K562 (cell line): ENCODE measurements around the gene STRN3. TPM values are rescaled to one million over a fixed set of nuclear protein-coding genes. Genes with fewer than 3 reads are reported as not detected.

Experiments
- BCOR ChIP-seq: fragments of 450-650 bp; IDR thresholded peaks from 2 replicates; pipeline ENCODE4 v1.6.1; 2016
- CBFA2T2 ChIP-seq: fragments of 450-650 bp; conservative IDR thresholded peaks from 2 replicates; pipeline ENCODE4 v1.6.1; 2017; ENCODE audit warnings: mild to moderate bottlenecking
- CBX8 ChIP-seq: fragments of 200-600 bp; sonication (generic); IDR thresholded peaks from 2 replicates; pipeline ENCODE4 v1.6.1; 2012; ENCODE audit warnings: borderline replicate concordance, mixed run types, low read depth, mild to moderate bottlenecking, moderate library complexity, mixed read lengths, low read length, control low read depth, inconsistent platforms; ENCODE audit not compliant: poor library complexity, severe bottlenecking; ENCODE audit errors: extremely low read depth
- SMARCB1 ChIP-seq: IDR thresholded peaks from 2 replicates; pipeline ENCODE4 v1.6.1; 2011; ENCODE audit warnings: improper control_type of control experiment, low read depth; ENCODE audit not compliant: insufficient read length
- SMC3 ChIP-seq: conservative IDR thresholded peaks from 2 replicates; pipeline ENCODE4 v1.6.1; 2011; ENCODE audit warnings: low read depth, low read length, improper control_type of control experiment; ENCODE audit not compliant: insufficient read depth
- ZC3H4 ChIP-seq: sonication (generic); formaldehyde crosslinking; IDR thresholded peaks from 2 replicates; pipeline ENCODE4 v1.9.0; 2021; ENCODE audit warnings: missing genetic modification reagents, borderline replicate concordance
- ZNF253 ChIP-seq: fragments of 250-450 bp; sonication (Bioruptor Pico); conservative IDR thresholded peaks from 2 replicates; pipeline ENCODE4 v1.6.1; 2021; ENCODE audit warnings: mild to moderate bottlenecking
- ZNF764 ChIP-seq: fragments of 250-450 bp; sonication (Bioruptor Pico); IDR thresholded peaks from 2 replicates; pipeline ENCODE4 v1.4.0; 2020; ENCODE audit warnings: low read depth, mild to moderate bottlenecking, moderate library complexity
- polyA plus RNA-seq, 8 experiments: library from polyadenylated mRNA; depleted of rRNA in 4 of 8; stranded (reverse) in 5 of 8; unstranded in 3 of 8; fragments of >200 nt; fragmentation: Nextera tagmentation in 2 of 8; fragmentation: Illumina TruSeq in 1 of 8; extraction: Ambion mirVana in 2 of 8; extraction: Trizol in 1 of 8; gene quantifications; 2 replicates each; pipeline versions ENCODE4 v1.2.1 to v1.2.3, GENCODE V29; 2011 to 2014; ENCODE audit warnings: inconsistent platforms in 1 of 8, missing spikeins in 1 of 8
- total RNA-seq, 7 experiments: library from RNA; depleted of rRNA in 6 of 7; stranded (reverse); fragments of >200 nt in 6 of 7; fragmentation: Illumina TruSeq in 2 of 7; extraction: Trizol in 2 of 7; gene quantifications; 2 replicates each; pipeline versions ENCODE4 v1.2.1 to v1.2.3, GENCODE V29; 2011 to 2021; ENCODE audit warnings: low replicate concordance in 1 of 7
- TF ChIP-seq, protein P1 (sequence below): sonication (generic); formaldehyde crosslinking; IDR thresholded peaks from 2 replicates; pipeline ENCODE4 v1.8.0; 2022; ENCODE audit warnings: mild to moderate bottlenecking, missing genetic modification reagents, borderline replicate concordance
- TF ChIP-seq, protein P2 (sequence below): sonication (generic); formaldehyde crosslinking; IDR thresholded peaks from 2 replicates; pipeline ENCODE4 v1.8.0; 2022; ENCODE audit warnings: mild to moderate bottlenecking, missing genetic modification reagents
- TF ChIP-seq, protein P3 (sequence below): fragments of 450-650 bp; IDR thresholded peaks from 2 replicates; pipeline ENCODE4 v1.6.1; 2016; ENCODE audit warnings: missing biosample characterization, missing genetic modification characterization
- TF ChIP-seq, protein P4 (sequence below): fragments of 450-650 bp; formaldehyde crosslinking; IDR thresholded peaks from 2 replicates; pipeline ENCODE4 v1.4.0; 2020; ENCODE audit warnings: mild to moderate bottlenecking, moderate library complexity
- TF ChIP-seq, protein P5 (sequence below): fragments of 450-650 bp; conservative IDR thresholded peaks from 2 replicates; pipeline ENCODE4 v1.6.1; 2016; ENCODE audit warnings: missing genetic modification characterization, low read depth, mild to moderate bottlenecking, control low read depth, missing compliant biosample characterization
- TF ChIP-seq, protein P6 (sequence below): fragments of 450-650 bp; formaldehyde crosslinking; IDR thresholded peaks from 2 replicates; pipeline ENCODE4 v1.4.0; 2020; ENCODE audit warnings: mild to moderate bottlenecking, mixed read lengths
- TF ChIP-seq, protein P7 (sequence below): fragments of 250-450 bp; sonication (Bioruptor Pico); IDR thresholded peaks from 2 replicates; pipeline ENCODE4 v1.5.1; 2021; ENCODE audit warnings: mild to moderate bottlenecking

Gene STRN3
- total and polyA plus RNA-seq, 9 of the 15 experiments (the other 6 are each of a cell fraction or from before 2014, with no cell fraction given), result 5.9 to 29.1 (median 16.0) TPM

DNA sequence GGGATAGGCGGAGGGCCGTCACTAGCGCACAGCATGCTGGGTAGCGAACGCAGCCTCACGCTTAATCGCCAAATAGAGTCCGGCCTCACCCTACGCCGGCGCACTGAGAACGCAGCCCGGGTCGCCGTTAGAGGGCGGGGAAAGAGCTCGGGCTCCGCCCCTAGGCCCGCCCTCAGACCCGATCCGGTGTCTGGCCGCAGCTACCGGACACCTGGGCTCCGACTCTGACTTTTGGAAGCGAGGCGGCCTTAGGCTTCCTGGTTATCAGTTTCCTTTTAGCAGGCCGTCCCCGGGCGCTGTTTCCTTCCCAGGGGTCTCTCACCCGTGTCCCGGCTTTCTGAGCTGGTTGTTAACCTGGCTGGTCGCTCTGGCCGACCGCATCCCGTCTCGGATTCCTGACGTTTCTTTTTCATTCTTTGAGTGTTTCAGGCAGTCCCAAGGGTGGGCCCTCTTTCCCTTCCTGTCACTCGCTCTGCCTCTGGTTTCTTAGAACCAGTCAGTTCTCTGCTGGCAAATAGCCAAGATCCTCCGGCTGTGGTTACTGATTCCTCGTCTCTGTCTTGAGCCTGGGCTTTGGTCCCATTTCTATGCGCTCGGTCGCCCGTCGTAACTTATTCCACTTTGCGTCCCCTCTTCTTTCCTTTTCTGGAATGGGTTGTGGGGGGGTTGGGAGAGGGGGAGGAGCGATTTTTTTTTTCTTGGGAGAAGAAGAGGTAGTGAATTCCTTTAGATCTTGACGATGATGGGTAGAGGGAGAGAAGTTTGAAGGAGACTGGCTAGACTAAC lies 464 bp upstream of the STRN3 start (continued):
- TF ChIP-seq, protein P1, sequence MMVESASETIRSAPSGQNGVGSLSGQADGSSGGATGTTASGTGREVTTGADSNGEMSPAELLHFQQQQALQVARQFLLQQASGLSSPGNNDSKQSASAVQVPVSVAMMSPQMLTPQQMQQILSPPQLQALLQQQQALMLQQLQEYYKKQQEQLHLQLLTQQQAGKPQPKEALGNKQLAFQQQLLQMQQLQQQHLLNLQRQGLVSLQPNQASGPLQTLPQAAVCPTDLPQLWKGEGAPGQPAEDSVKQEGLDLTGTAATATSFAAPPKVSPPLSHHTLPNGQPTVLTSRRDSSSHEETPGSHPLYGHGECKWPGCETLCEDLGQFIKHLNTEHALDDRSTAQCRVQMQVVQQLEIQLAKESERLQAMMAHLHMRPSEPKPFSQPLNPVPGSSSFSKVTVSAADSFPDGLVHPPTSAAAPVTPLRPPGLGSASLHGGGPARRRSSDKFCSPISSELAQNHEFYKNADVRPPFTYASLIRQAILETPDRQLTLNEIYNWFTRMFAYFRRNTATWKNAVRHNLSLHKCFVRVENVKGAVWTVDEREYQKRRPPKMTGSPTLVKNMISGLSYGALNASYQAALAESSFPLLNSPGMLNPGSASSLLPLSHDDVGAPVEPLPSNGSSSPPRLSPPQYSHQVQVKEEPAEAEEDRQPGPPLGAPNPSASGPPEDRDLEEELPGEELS, result no peak
- TF ChIP-seq, protein P2, sequence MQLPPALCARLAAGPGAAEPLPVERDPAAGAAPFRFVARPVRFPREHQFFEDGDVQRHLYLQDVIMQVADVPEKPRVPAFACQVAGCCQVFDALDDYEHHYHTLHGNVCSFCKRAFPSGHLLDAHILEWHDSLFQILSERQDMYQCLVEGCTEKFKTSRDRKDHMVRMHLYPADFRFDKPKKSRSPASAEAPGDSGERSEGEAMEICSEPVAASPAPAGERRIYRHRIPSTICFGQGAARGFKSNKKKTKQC (CRISPR knock-in tag), result peak; percentile 51; the same call in 1 of the 2 replicates
- TF ChIP-seq, protein P3, sequence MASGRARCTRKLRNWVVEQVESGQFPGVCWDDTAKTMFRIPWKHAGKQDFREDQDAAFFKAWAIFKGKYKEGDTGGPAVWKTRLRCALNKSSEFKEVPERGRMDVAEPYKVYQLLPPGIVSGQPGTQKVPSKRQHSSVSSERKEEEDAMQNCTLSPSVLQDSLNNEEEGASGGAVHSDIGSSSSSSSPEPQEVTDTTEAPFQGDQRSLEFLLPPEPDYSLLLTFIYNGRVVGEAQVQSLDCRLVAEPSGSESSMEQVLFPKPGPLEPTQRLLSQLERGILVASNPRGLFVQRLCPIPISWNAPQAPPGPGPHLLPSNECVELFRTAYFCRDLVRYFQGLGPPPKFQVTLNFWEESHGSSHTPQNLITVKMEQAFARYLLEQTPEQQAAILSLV, result no peak
- TF ChIP-seq, protein P4, sequence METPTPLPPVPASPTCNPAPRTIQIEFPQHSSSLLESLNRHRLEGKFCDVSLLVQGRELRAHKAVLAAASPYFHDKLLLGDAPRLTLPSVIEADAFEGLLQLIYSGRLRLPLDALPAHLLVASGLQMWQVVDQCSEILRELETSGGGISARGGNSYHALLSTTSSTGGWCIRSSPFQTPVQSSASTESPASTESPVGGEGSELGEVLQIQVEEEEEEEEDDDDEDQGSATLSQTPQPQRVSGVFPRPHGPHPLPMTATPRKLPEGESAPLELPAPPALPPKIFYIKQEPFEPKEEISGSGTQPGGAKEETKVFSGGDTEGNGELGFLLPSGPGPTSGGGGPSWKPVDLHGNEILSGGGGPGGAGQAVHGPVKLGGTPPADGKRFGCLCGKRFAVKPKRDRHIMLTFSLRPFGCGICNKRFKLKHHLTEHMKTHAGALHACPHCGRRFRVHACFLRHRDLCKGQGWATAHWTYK (CRISPR knock-in tag), result peak; percentile 51; the same call in 1 of the 2 replicates
- TF ChIP-seq, protein P5, sequence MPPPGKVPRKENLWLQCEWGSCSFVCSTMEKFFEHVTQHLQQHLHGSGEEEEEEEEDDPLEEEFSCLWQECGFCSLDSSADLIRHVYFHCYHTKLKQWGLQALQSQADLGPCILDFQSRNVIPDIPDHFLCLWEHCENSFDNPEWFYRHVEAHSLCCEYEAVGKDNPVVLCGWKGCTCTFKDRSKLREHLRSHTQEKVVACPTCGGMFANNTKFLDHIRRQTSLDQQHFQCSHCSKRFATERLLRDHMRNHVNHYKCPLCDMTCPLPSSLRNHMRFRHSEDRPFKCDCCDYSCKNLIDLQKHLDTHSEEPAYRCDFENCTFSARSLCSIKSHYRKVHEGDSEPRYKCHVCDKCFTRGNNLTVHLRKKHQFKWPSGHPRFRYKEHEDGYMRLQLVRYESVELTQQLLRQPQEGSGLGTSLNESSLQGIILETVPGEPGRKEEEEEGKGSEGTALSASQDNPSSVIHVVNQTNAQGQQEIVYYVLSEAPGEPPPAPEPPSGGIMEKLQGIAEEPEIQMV (tag), result no peak
- TF ChIP-seq ZNF764 (CRISPR knock-in tag), result no peak
- no peak for TF ChIP-seq SMARCB1
- TF ChIP-seq ZC3H4 (CRISPR knock-in tag), result no peak
- TF ChIP-seq CBFA2T2, result peak; percentile 26
- TF ChIP-seq, protein P6, sequence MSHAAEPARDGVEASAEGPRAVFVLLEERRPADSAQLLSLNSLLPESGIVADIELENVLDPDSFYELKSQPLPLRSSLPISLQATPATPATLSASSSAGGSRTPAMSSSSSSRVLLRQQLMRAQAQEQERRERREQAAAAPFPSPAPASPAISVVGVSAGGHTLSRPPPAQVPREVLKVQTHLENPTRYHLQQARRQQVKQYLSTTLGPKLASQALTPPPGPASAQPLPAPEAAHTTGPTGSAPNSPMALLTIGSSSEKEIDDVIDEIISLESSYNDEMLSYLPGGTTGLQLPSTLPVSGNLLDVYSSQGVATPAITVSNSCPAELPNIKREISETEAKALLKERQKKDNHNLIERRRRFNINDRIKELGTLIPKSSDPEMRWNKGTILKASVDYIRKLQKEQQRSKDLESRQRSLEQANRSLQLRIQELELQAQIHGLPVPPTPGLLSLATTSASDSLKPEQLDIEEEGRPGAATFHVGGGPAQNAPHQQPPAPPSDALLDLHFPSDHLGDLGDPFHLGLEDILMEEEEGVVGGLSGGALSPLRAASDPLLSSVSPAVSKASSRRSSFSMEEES (CRISPR knock-in tag), result no peak
- TF ChIP-seq CBX8, result no peak
- TF ChIP-seq ZNF253 (CRISPR knock-in tag), result no peak
- TF ChIP-seq SMC3, result no peak
- TF ChIP-seq, protein P7, sequence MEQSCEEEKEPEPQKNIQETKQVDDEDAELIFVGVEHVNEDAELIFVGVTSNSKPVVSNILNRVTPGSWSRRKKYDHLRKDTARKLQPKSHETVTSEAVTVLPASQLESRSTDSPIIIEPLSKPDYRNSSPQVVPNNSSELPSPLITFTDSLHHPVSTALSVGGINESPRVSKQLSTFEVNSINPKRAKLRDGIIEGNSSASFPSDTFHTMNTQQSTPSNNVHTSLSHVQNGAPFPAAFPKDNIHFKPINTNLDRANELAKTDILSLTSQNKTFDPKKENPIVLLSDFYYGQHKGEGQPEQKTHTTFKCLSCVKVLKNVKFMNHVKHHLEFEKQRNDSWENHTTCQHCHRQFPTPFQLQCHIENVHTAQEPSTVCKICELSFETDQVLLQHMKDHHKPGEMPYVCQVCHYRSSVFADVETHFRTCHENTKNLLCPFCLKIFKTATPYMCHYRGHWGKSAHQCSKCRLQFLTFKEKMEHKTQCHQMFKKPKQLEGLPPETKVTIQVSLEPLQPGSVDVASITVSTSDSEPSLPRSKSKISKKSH, result no peak
- peak; percentile 61 for TF ChIP-seq BCOR
